A549 (cell line): ENCODE results near the gene C1QTNF12. TPM values are rescaled to one million over a fixed set of nuclear protein-coding genes. Genes with fewer than 3 reads are reported as not detected.

ENCODE experiments used
- ATAC-seq, 2 experiments: fragments of 200-7000 bp in 1 of 2; fragments of >200 bp in 1 of 2; cut with Nextera tagmentation in 1 of 2; cut with Tn5 transposase in 1 of 2; 3 replicates each; pipeline versions ENCODE4 v1.8.0 to v1.9.1; 2018 to 2020; ENCODE audit warnings: mild to moderate bottlenecking in 1 of 2, moderate library complexity in 1 of 2
- CTCF ChIA-PET: fragments of 300-600 bp; sonication (Branson Sonifier 250); formaldehyde crosslinking; extraction: SDS; loops from one replicate; lab custom pipeline; 2021; ENCODE audit warnings: antibody characterized with exemption, inconsistent platforms; lab: Yijun Ruan, JAX
- POLR2A ChIA-PET: fragments of 350-600 bp; formaldehyde crosslinking; extraction: SDS; loops from one replicate; lab custom pipeline; 2021; ENCODE audit warnings: antibody characterized with exemption, inconsistent platforms; lab: Yijun Ruan, JAX
- DNase-seq, 2 experiments: peaks; one replicate each; pipeline versions ENCODE4 v3.0.0 to v3.0.0-alpha.2; 2011 to 2016; ENCODE audit warnings: low read depth in 1 of 2, low spot score in 1 of 2
- FAIRE-seq: peaks from 2 replicates; lab custom pipeline; 2011; peaks lifted over from hg19 to GRCh38; lab: Jason Lieb, UNC
- H3K27ac ChIP-seq, 2 experiments: fragments of >200 bp; sonication (Bioruptor Twin); formaldehyde crosslinking; 3 replicates each; pipeline ENCODE4 v1.5.1; 2016 to 2017
- H3K4me1 ChIP-seq: fragments of >200 bp; sonication (Bioruptor Twin); formaldehyde crosslinking; 3 replicates; pipeline ENCODE4 v1.6.1; 2016
- H3K4me2 ChIP-seq: fragments of >200 bp; sonication (Bioruptor Twin); formaldehyde crosslinking; 3 replicates; pipeline ENCODE4 v1.6.1; 2016
- H3K4me3 ChIP-seq: fragments of >200 bp; sonication (Bioruptor Twin); formaldehyde crosslinking; 3 replicates; pipeline ENCODE4 v1.5.1; 2016
- H3K9me3 ChIP-seq: fragments of >200 bp; sonication (Bioruptor Twin); formaldehyde crosslinking; 3 replicates; pipeline ENCODE4 v1.6.1; 2016
- CEBPB ChIP-seq, 2 experiments: fragments of >200 bp in 1 of 2; sonication (Bioruptor Twin) in 1 of 2; formaldehyde crosslinking in 1 of 2; IDR thresholded peaks; 2 replicates each; pipeline ENCODE4 v1.6.1; 2012 to 2016
- CHD4 ChIP-seq: fragments of 200-600 bp; sonication (generic); IDR thresholded peaks from 2 replicates; pipeline ENCODE4 v1.6.1; 2016; ENCODE audit warnings: antibody characterized with exemption, mild to moderate bottlenecking, borderline replicate concordance
- ESRRA ChIP-seq: fragments of 150-350 bp; IDR thresholded peaks from 2 replicates; pipeline ENCODE4 v1.6.1; 2014; ENCODE audit warnings: mild to moderate bottlenecking, low read length, borderline replicate concordance
- FOSB ChIP-seq: fragments of 250-450 bp; sonication (Bioruptor Pico); IDR thresholded peaks from 2 replicates; pipeline ENCODE4 v1.5.0; 2020; ENCODE audit warnings: mild to moderate bottlenecking, moderate library complexity
- FOXS1 ChIP-seq: fragments of 250-450 bp; sonication (Bioruptor Pico); IDR thresholded peaks from 2 replicates; pipeline ENCODE4 v1.5.0; 2020; ENCODE audit warnings: mild to moderate bottlenecking, moderate library complexity
- HDAC2 ChIP-seq: fragments of 200-600 bp; sonication (generic); IDR thresholded peaks from 2 replicates; pipeline ENCODE4 v1.6.1; 2016
- HEYL ChIP-seq: fragments of 250-450 bp; sonication (Bioruptor Pico); IDR thresholded peaks from 2 replicates; pipeline ENCODE4 v1.8.0; 2021; ENCODE audit warnings: mild to moderate bottlenecking, moderate library complexity
- HMGXB4 ChIP-seq: fragments of 250-450 bp; sonication (Bioruptor Pico); IDR thresholded peaks from 2 replicates; pipeline ENCODE4 v1.5.0; 2021; ENCODE audit warnings: mild to moderate bottlenecking, moderate library complexity, borderline replicate concordance
- HOXB5 ChIP-seq: fragments of 250-450 bp; sonication (Bioruptor Pico); IDR thresholded peaks from 2 replicates; pipeline ENCODE4 v1.5.0; 2020; ENCODE audit warnings: mild to moderate bottlenecking, moderate library complexity
- JUNB ChIP-seq: fragments of >200 bp; sonication (Bioruptor Twin); formaldehyde crosslinking; IDR thresholded peaks from 2 replicates; pipeline ENCODE4 v1.6.1; 2016
- NFE2L2 ChIP-seq: fragments of 150-350 bp; conservative IDR thresholded peaks from 2 replicates; pipeline ENCODE4 v1.6.1; 2014; ENCODE audit warnings: low read length
- RFX5 ChIP-seq: fragments of 450-650 bp; IDR thresholded peaks from 2 replicates; pipeline ENCODE4 v1.7.1; 2014; ENCODE audit warnings: antibody characterized with exemption, mild to moderate bottlenecking, moderate library complexity
- whole genome bisulfite sequencing: methylation state at CpG from one replicate; pipeline ENCODE4 v1.1.6; 2017; ENCODE audit errors: missing lambda C conversion rate; 5-methylcytosine and 5-hydroxymethylcytosine counted together
- polyA plus RNA-seq, 4 experiments: library from polyadenylated mRNA; depleted of rRNA in 3 of 4; stranded (reverse); fragments of >200 nt; fragmentation: RNase III in 1 of 4; extraction: RNeasy Plus Mini Kit Qiagen cat#74134 plus additional on column Dnase treatment in 1 of 4; gene quantifications; 2 replicates in 3 of 4; 3 replicates in 1 of 4; pipeline ENCODE4 v1.2.3, GENCODE V29; 2011 to 2017
- TF ChIP-seq, protein P1 (sequence below): fragments of 200-600 bp; sonication (generic); IDR thresholded peaks from 2 replicates; pipeline ENCODE4 v1.6.1; 2016; ENCODE audit warnings: antibody characterized with exemption, mild to moderate bottlenecking, moderate library complexity

The C1QTNF12 gene
- polyA plus RNA-seq, 2 of the 4 experiments (the other 2 are of a cell fraction), result 0.47 to 0.83 TPM

- Histone ChIP-seq H3K9me3 (no peaks in the 10 kb centered on the region), H3K27ac (no peak overlapping the region), H3K4me3 (no peak overlapping the region), H3K4me2 (no peak overlapping the region), H3K4me1 (no peaks in the 10 kb centered on the region)
- CTCF ChIA-PET, result interaction anchor here (5.0 kb wide), 1 partner anchor 140 kb away, joined by 17 read pairs; no protein-coding TSS in a partner anchor
- WGBS, result 93% methylated on average over 3 of the region's 8 CpGs
- no peak for FAIRE-seq
- TF ChIP-seq HOXB5 (CRISPR knock-in tag), result no peak
- no peak for TF ChIP-seq HEYL
- TF ChIP-seq JUNB, result no peak
- TF ChIP-seq CEBPB (IDR thresholded peaks at IDR 0.05), result peak; percentile 12 to 61; a peak in 2 of 4 replicates
- TF ChIP-seq, protein P1, sequence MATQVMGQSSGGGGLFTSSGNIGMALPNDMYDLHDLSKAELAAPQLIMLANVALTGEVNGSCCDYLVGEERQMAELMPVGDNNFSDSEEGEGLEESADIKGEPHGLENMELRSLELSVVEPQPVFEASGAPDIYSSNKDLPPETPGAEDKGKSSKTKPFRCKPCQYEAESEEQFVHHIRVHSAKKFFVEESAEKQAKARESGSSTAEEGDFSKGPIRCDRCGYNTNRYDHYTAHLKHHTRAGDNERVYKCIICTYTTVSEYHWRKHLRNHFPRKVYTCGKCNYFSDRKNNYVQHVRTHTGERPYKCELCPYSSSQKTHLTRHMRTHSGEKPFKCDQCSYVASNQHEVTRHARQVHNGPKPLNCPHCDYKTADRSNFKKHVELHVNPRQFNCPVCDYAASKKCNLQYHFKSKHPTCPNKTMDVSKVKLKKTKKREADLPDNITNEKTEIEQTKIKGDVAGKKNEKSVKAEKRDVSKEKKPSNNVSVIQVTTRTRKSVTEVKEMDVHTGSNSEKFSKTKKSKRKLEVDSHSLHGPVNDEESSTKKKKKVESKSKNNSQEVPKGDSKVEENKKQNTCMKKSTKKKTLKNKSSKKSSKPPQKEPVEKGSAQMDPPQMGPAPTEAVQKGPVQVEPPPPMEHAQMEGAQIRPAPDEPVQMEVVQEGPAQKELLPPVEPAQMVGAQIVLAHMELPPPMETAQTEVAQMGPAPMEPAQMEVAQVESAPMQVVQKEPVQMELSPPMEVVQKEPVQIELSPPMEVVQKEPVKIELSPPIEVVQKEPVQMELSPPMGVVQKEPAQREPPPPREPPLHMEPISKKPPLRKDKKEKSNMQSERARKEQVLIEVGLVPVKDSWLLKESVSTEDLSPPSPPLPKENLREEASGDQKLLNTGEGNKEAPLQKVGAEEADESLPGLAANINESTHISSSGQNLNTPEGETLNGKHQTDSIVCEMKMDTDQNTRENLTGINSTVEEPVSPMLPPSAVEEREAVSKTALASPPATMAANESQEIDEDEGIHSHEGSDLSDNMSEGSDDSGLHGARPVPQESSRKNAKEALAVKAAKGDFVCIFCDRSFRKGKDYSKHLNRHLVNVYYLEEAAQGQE, result no peak
- TF ChIP-seq, all 56 proteins: peak for 1
- POLR2A ChIA-PET, result no interaction called here
- ATAC-seq, result no peak
- DNase-seq, result no peak
Observed at GRCh38 chr1:1262758-1263157, 16.2 kb upstream of the C1QTNF12 start.

DNA sequence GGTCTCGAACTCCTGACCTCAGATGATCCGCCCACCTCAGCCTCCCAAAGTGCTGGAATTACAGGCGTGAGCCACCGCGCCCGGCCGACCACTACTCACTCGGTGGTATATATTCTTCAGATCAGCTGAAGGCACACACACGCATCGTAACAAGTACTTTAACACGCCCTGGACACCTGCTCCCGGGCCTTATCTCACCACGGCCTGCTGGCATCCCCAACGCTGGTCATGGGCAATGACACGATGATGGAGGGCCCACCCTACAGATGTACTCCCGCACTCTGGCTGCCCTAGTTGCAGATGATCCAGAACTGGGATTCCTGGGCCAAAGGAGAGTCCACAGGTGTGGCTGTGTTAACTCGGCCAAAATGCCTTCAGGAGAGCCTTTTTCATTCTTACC lies 15.5 kb upstream of the C1QTNF12 start:
- Histone ChIP-seq H3K4me3 (no peak overlapping the region), H3K9me3 (no peaks in the 10 kb centered on the region), H3K4me2 (no peak overlapping the region), H3K27ac (no peak overlapping the region), H3K4me1 (no peaks in the 10 kb centered on the region)
- ATAC-seq (no peak), DNase-seq (no peak), FAIRE-seq (no peak)
- ChIA-PET CTCF (interaction anchor here (2.4 to 5.0 kb wide), 2 partner anchors 12 to 140 kb away, joined by 9 to 17 read pairs; no protein-coding TSS in a partner anchor), POLR2A (no interaction called here)
- WGBS, result 99% methylated on average over 13 of the region's 17 CpGs
- TF ChIP-seq CHD4 (no peak), NFE2L2 (no peak), RFX5 (no peak), FOXS1 (CRISPR knock-in tag) (no peak), FOSB (CRISPR knock-in tag) (no peak), HEYL (no peak), HOXB5 (CRISPR knock-in tag) (no peak), HMGXB4 (CRISPR knock-in tag) (no peak), HDAC2 (no peak), ESRRA (no peak)
- TF ChIP-seq, protein P1, result no peak
